ENCODE data around the gene YTHDF1. TPM values are rescaled to one million over a fixed set of nuclear protein-coding genes. Genes with fewer than 3 reads are reported as not detected.
"Not testable (repeated sequence)": the region's sequence is repeated elsewhere in the genome, so short reads cannot be mapped to it uniquely, and the experiment has no call there.

The YTHDF1 gene
- total and polyA plus RNA-seq, 12 donors: 15.3 to 31.6 (median 21.4) TPM

DNA sequence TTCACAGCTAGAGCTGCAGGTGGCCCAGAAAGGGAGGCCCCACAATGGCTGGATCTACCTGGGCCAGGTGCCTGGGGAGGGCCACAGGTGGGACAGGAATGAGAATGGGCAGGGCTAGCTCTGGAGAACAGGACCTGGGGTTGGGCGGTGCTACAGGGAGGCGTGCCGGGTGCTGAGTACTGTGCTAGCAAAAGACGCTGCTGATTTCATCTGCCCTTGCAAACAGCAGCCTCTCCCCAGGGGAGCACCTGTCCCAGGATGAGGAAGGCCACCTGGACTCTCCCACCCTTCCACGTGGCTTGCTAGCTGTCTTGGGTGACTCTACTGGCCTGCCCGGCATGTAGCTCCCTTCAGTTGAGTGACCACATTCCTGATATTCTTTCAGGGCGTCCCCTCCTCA is 6.6 kb upstream of the YTHDF1 start:
- intact Hi-C loops (cut with DNase I): no loop called here
- Histone ChIP-seq H3K27ac (no peak overlapping the region), H3K27me3 (peaks cover 0 to 9% (median 0%) of the 10 kb centered on the region in 7 donors), H3K4me1 (peaks cover 0 to 12% (median 6%) of the 10 kb centered on the region in 9 donors), H3K36me3 (no peaks in the 10 kb centered on the region), H3K4me3 (no peak overlapping the region), H3K9me3 (no peaks in the 10 kb centered on the region)
- no peak for DNase-seq
- WGBS, 2 donors: 58 to 67% methylated on average over 7 of the region's 7 CpGs
- ATAC-seq: no peak
- TF ChIP-seq, protein P1, sequence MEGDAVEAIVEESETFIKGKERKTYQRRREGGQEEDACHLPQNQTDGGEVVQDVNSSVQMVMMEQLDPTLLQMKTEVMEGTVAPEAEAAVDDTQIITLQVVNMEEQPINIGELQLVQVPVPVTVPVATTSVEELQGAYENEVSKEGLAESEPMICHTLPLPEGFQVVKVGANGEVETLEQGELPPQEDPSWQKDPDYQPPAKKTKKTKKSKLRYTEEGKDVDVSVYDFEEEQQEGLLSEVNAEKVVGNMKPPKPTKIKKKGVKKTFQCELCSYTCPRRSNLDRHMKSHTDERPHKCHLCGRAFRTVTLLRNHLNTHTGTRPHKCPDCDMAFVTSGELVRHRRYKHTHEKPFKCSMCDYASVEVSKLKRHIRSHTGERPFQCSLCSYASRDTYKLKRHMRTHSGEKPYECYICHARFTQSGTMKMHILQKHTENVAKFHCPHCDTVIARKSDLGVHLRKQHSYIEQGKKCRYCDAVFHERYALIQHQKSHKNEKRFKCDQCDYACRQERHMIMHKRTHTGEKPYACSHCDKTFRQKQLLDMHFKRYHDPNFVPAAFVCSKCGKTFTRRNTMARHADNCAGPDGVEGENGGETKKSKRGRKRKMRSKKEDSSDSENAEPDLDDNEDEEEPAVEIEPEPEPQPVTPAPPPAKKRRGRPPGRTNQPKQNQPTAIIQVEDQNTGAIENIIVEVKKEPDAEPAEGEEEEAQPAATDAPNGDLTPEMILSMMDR (IDR thresholded peaks at IDR 0.05): no peak

DNA sequence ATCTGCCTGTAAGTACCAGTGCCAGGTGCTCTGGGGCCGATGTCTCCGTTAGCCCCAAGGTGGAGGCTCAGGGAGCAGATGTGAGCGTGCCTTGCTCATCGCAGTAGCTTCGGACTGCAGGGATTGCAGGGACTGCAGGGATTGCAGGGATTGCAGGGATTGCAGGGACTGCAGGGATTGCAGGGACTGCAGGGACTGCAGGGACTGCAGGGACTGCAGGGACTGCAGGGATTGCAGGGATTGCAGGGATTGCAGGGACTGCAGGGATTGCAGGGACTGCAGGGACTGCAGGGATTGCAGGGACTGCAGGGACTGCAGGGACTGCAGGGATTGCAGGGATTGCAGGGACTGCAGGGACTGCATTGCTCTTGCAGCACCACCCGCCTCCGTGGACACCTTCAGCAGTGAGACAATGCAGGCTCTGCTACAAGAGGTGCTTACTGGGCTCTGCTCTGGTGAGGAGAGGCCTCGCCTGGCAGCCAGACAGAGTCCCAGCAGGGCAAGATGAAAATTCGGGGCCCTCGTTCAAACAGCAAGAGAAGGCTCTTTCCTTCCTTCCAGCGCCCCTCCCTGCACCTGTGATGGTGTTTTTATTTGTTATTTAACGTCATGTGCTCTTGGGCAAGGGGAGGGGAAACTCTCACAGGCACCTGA is 5.6 kb upstream of the YTHDF1 start:
- 67 to 70% methylated on average over 12 of the region's 12 CpGs for WGBS, 2 donors
- intact Hi-C loops (cut with DNase I); H3K27ac ChIP-seq; H3K36me3 ChIP-seq; H3K27me3 ChIP-seq; ATAC-seq; DNase-seq; H3K9me3 ChIP-seq; H3K4me3 ChIP-seq: not testable (repeated sequence)
- peaks cover 3 to 18% (median 11%) of the 10 kb centered on the region in 9 donors for H3K4me1 ChIP-seq

DNA sequence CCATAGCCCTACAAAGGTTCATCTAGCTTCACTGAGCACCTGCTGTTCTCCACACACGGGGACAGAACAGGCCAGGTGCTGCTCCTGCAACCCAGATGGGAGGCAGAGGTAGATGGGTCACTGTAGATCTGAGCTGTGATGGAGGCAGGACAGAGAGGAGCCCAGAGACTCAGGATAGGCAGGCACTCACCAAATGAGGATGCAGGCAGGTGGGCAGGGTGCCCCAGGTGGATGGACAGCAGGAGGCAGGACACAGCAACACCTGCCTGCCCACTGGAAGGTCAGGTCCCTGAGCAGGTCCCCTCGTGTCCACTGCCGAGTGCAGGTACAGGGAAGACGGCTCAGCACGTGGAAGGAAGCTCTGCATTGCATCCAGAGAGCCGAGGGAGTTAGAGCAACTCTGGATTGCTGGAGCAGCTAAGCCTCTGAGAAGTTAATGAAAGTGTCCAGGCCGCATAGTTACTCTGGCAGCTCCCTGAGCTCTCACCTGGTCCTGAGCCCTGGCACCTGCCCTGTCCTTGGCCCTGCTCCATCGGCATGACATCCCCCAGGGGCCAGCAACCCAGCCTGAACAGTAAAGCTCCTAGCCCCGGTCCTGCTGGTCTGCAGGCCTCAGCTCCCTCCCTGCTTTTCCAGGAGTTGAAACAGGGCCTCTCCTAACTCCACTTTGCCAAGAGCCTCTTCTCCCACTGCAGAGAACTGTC is 4.9 kb upstream of the YTHDF1 start:
- 62 to 63% methylated on average over 9 of the region's 9 CpGs for WGBS, 2 donors
- H3K27ac ChIP-seq: no peak overlapping the region
- ATAC-seq (no peak), DNase-seq (no peak)
- H3K36me3 ChIP-seq: no peaks in the 10 kb centered on the region
- intact Hi-C loops (cut with DNase I): no loop called here
- TF ChIP-seq, protein P1 (IDR thresholded peaks at IDR 0.05): no peak
- H3K9me3 ChIP-seq: no peaks in the 10 kb centered on the region
- no peak overlapping the region for H3K4me3 ChIP-seq
- H3K27me3 ChIP-seq: peaks cover 0 to 9% (median 0%) of the 10 kb centered on the region in 7 donors
- peaks cover 5 to 20% (median 13%) of the 10 kb centered on the region in 9 donors for H3K4me1 ChIP-seq

DNA sequence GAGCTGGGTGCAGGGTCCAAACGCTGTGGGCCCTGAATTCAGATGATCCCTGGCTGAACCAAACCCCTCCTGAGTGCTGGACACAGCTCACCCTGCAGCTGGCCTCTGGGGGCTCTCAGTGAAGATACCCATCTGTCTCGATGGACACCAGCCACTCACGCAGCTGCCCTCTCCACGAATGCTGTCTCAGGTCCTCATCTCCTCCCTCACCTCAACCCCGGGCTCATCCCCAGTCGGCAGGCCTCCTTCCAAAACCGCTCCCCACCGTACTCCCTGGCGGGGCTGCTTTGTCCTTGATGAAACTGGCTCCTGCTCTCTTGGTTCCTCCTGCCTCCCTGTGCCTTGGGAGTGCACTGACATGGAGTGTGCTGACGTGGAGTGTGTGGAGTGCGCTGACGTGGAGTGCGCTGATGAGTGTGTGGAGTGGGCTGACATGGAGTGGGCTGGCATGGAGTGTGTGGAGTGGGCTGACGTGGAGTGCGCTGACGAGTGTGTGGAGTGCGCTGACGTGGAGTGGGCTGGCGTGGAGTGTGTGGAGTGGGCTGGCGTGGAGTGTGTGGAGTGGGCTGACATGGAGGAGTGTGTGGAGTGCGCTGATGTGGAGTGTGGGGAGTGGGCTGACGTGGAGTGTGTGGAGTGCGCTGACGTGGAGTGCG is 4.1 kb upstream of the YTHDF1 start:
- Histone ChIP-seq H3K4me3 (no peak overlapping the region), H3K36me3 (no peaks in the 10 kb centered on the region), H3K27me3 (peaks cover 0 to 9% (median 0%) of the 10 kb centered on the region in 7 donors), H3K27ac (no peak overlapping the region), H3K4me1 (peaks cover 6 to 22% (median 15%) of the 10 kb centered on the region in 9 donors), H3K9me3 (no peaks in the 10 kb centered on the region)
- ATAC-seq (no peak), DNase-seq (no peak)
- TF ChIP-seq, protein P1 (IDR thresholded peaks at IDR 0.05): no peak
- whole genome bisulfite sequencing, 2 donors: 77 to 79% methylated on average over 25 of the region's 25 CpGs
- intact Hi-C loops (cut with DNase I): loop anchor here in 1 of 10 donors (5.0 kb wide), 1 partner anchor 52 kb away; the partner anchor contains the start of gene ARFGAP1
